ENCODE data around the gene FANCG. TPM values are rescaled to one million over a fixed set of nuclear protein-coding genes. Genes with fewer than 3 reads are reported as not detected.

FANCG gene
- total RNA-seq, 2 donors from 2014 or later: 2.2 to 19.1 TPM

GRCh38 chr9:35070823-35071813 is 8.6 kb downstream of the FANCG start:
- DNase-seq (ENCODE audit: low spot score) (no peak), ATAC-seq (ENCODE audit: insufficient number of reproducible peaks, low FRiP score, low read depth) (no peak)
- peak overlapping the region; percentile 97 for H3K4me3 ChIP-seq
- no peak for TF ChIP-seq CTCF (IDR thresholded peaks at IDR 0.05)
- H3K4me1 ChIP-seq (ENCODE audit: control insufficient read depth in 1 of 2, low read depth in 2 of 2): peaks cover 20 to 43% of the 10 kb centered on the region in 2 donors
- no peaks in the 10 kb centered on the region for H3K27me3 ChIP-seq (replicated peaks; ENCODE audit: insufficient read depth)
- peaks cover 18% of the 10 kb centered on the region for H3K36me3 ChIP-seq
- H3K9me3 ChIP-seq: no peaks in the 10 kb centered on the region
- H3K27ac ChIP-seq: peak overlapping the region; percentile 100

- Histone ChIP-seq H3K27ac (no peak overlapping the region), H3K9me3 (no peaks in the 10 kb centered on the region), H3K4me3 (peak overlapping the region; percentile 10), H3K36me3 (peaks cover 39% of the 10 kb centered on the region), H3K27me3 (replicated peaks; ENCODE audit: insufficient read depth) (no peaks in the 10 kb centered on the region), H3K4me1 (ENCODE audit: control insufficient read depth in 1 of 2, low read depth in 2 of 2) (peaks cover 20 to 43% of the 10 kb centered on the region in 2 donors)
- DNase-seq (ENCODE audit: low spot score) (no peak), ATAC-seq (ENCODE audit: insufficient number of reproducible peaks, low FRiP score, low read depth) (no peak)
- TF ChIP-seq CTCF (IDR thresholded peaks at IDR 0.05): no peak
Measured at GRCh38 chr9:35069020-35069419, 10.7 kb downstream of the FANCG start.

- no peak overlapping the region for H3K27ac ChIP-seq
- no peaks in the 10 kb centered on the region for H3K9me3 ChIP-seq
- H3K4me3 ChIP-seq: no peak overlapping the region
- TF ChIP-seq CTCF (IDR thresholded peaks at IDR 0.05): no peak
- no peaks in the 10 kb centered on the region for H3K27me3 ChIP-seq (replicated peaks; ENCODE audit: insufficient read depth)
- ATAC-seq (ENCODE audit: insufficient number of reproducible peaks, low FRiP score, low read depth) (no peak), DNase-seq (ENCODE audit: low spot score) (no peak)
- peaks cover 20 to 43% of the 10 kb centered on the region in 2 donors for H3K4me1 ChIP-seq (ENCODE audit: control insufficient read depth in 1 of 2, low read depth in 2 of 2)
- peaks cover 59% of the 10 kb centered on the region for H3K36me3 ChIP-seq
Measured at GRCh38 chr9:35067056-35067455, 12.7 kb downstream of the FANCG start.

GRCh38 chr9:35060548-35061207 is 19.1 kb downstream of the FANCG start:
- no peak for ATAC-seq (ENCODE audit: insufficient number of reproducible peaks, low FRiP score, low read depth)
- no peak for TF ChIP-seq CTCF (IDR thresholded peaks at IDR 0.05)
- DNase-seq (ENCODE audit: low spot score): no peak
- Histone ChIP-seq H3K36me3 (peaks cover 95% of the 10 kb centered on the region), H3K4me3 (no peak overlapping the region), H3K9me3 (no peaks in the 10 kb centered on the region), H3K4me1 (ENCODE audit: control insufficient read depth in 1 of 2, low read depth in 2 of 2) (no peaks in the 10 kb centered on the region), H3K27ac (no peak overlapping the region), H3K27me3 (replicated peaks; ENCODE audit: insufficient read depth) (no peaks in the 10 kb centered on the region)

GRCh38 chr9:35059438-35059837 is 20.3 kb downstream of the FANCG start:
- Histone ChIP-seq H3K4me1 (ENCODE audit: control insufficient read depth in 1 of 2, low read depth in 2 of 2) (no peaks in the 10 kb centered on the region), H3K4me3 (no peak overlapping the region), H3K27me3 (replicated peaks; ENCODE audit: insufficient read depth) (no peaks in the 10 kb centered on the region), H3K36me3 (peaks cover 86% of the 10 kb centered on the region), H3K9me3 (no peaks in the 10 kb centered on the region), H3K27ac (no peak overlapping the region)
- TF ChIP-seq CTCF (IDR thresholded peaks at IDR 0.05): no peak
- DNase-seq (ENCODE audit: low spot score) (no peak), ATAC-seq (ENCODE audit: insufficient number of reproducible peaks, low FRiP score, low read depth) (no peak)
